ENCODE measurements around the gene KRTAP4-5. TPM values are rescaled to one million over a fixed set of nuclear protein-coding genes. Genes with fewer than 3 reads are reported as not detected.
"Not testable (repeated sequence)": the region's sequence is repeated elsewhere in the genome, so short reads cannot be mapped to it uniquely, and the experiment has no call there.

KRTAP4-5 gene
- total and polyA plus RNA-seq, 2 experiments from 2014 or later: not detected

GRCh38 chr17:41101586-41102259 is 47.9 kb downstream of the KRTAP4-5 start, which contains the start of gene KRTAP4-16:
Gene KRTAP4-16 (minus strand): TSS chr17:41102209. CDS start chr17:41102209, 0 bp downstream.
- no peak within 1 kb of the TSS for H2AFZ ChIP-seq
- H3K36me3 ChIP-seq (ENCODE audit: low read depth): no peaks in the 10 kb centered on the region
- no peaks in the 10 kb centered on the region for H3K9me3 ChIP-seq (ENCODE audit: low read depth)
- H3K4me1 ChIP-seq (ENCODE audit: insufficient read depth): peaks cover 54% of the 10 kb centered on the region
- H3F3A ChIP-seq (ENCODE audit: insufficient read depth): peaks cover 56% of the 10 kb centered on the region
- 84 to 87% methylated on average over 7 to 10 of the region's 10 CpGs for WGBS, 2 experiments (ENCODE audit: low coverage in 1 of 2, low lambda C conversion rate in 2 of 2, missing lambda C conversion rate in 2 of 2)
- DNase-seq: no peak
- TF ChIP-seq EZH2phosphoT487 (IDR thresholded peaks at IDR 0.05; ENCODE audit: insufficient read depth, low read depth) (no peak), EZH2 (IDR thresholded peaks at IDR 0.05; ENCODE audit: insufficient read depth, poor library complexity, severe bottlenecking) (no peak)
- H3K9ac ChIP-seq: no peak within 1 kb of the TSS
- no peak within 1 kb of the TSS for H3K27ac ChIP-seq
- no peak within 1 kb of the TSS for H3K4me3 ChIP-seq
- H3K79me2 ChIP-seq (ENCODE audit: insufficient read depth): no peaks in the 10 kb centered on the region
- H3K4me2 ChIP-seq (ENCODE audit: unreplicated experiment): no peak within 1 kb of the TSS
- in situ Hi-C loops (cut with MboI): no loop called here
- no peaks in the 10 kb centered on the region for H4K20me1 ChIP-seq (ENCODE audit: insufficient read depth)
- 0 out of 2 replicates have a peak, but pooled peaks cover 6% of the 10 kb centered on the region for H3K9me2 ChIP-seq (ENCODE audit: insufficient read depth)
- no peaks in the 10 kb centered on the region for H3K27me3 ChIP-seq (replicated peaks; ENCODE audit: insufficient read depth)

GRCh38 chr17:41099682-41100480 is 49.7 kb downstream of the KRTAP4-5 start:
- H3K9ac ChIP-seq; H3K9me3 ChIP-seq (ENCODE audit: low read depth); H3K27me3 ChIP-seq (replicated peaks; ENCODE audit: insufficient read depth); H4K20me1 ChIP-seq (ENCODE audit: insufficient read depth); H2AFZ ChIP-seq; H3K4me3 ChIP-seq; in situ Hi-C loops (cut with MboI); H3K9me2 ChIP-seq (ENCODE audit: insufficient read depth); H3K79me2 ChIP-seq (ENCODE audit: insufficient read depth); H3K36me3 ChIP-seq (ENCODE audit: low read depth): not testable (repeated sequence)
- 42 to 46% methylated on average over 7 of the region's 7 CpGs for WGBS, 2 experiments (ENCODE audit: low coverage in 1 of 2, low lambda C conversion rate in 2 of 2, missing lambda C conversion rate in 2 of 2)
- Histone ChIP-seq H3K4me1 (ENCODE audit: insufficient read depth) (peaks cover 40% of the 10 kb centered on the region), H3F3A (ENCODE audit: insufficient read depth) (peaks cover 45% of the 10 kb centered on the region), H3K4me2 (ENCODE audit: unreplicated experiment) (peak overlapping the region; percentile 6), H3K27ac (peak overlapping the region; percentile 65)
- peak; percentile 85 for DNase-seq

Small RNA genes lying within 50 kb of the gene (small RNA-seq; reads per million reads assigned to genes)
- gene KRTAP4-17P (ENCODE audit: low read depth, low replicate concordance): not detected

Other genes with a start within 250 kb of the KRTAP4-5 start
Only the 30 nearest of the 40 such genes appear.
- not detected in 2 replicates for gene KRTAP3-2, start 149.9 kb downstream of the KRTAP4-5 start, total RNA-seq (2014; rRNA removed; shearing (Covaris generic))
- gene KRTAP3-2, start 149.9 kb downstream of the KRTAP4-5 start, polyA plus RNA-seq (2016; fragmentation: Nextera tagmentation; extraction: Ambion mirVana): not detected in 2 replicates
- gene KRTAP3-1, start 140.7 kb downstream of the KRTAP4-5 start, total RNA-seq (2014; rRNA removed; shearing (Covaris generic)): not detected in 2 replicates
- not detected in 2 replicates for gene KRTAP3-1, start 140.7 kb downstream of the KRTAP4-5 start, polyA plus RNA-seq (2016; fragmentation: Nextera tagmentation; extraction: Ambion mirVana)
- gene KRTAP1-5, start 122.6 kb downstream of the KRTAP4-5 start, total RNA-seq (2014; rRNA removed; shearing (Covaris generic)): 49.2 and 64.1 TPM in 2 replicates
- gene KRTAP1-5, start 122.6 kb downstream of the KRTAP4-5 start, polyA plus RNA-seq (2016; fragmentation: Nextera tagmentation; extraction: Ambion mirVana): 127 and 134 TPM in 2 replicates
- not detected in 2 replicates for gene KRTAP1-4, start 119.6 kb downstream of the KRTAP4-5 start, total RNA-seq (2014; rRNA removed; shearing (Covaris generic))
- not detected in 2 replicates for gene KRTAP1-4, start 119.6 kb downstream of the KRTAP4-5 start, polyA plus RNA-seq (2016; fragmentation: Nextera tagmentation; extraction: Ambion mirVana)
- not detected in 2 replicates for gene KRTAP1-3, start 115.0 kb downstream of the KRTAP4-5 start, total RNA-seq (2014; rRNA removed; shearing (Covaris generic))
- gene KRTAP1-3, start 115.0 kb downstream of the KRTAP4-5 start, polyA plus RNA-seq (2016; fragmentation: Nextera tagmentation; extraction: Ambion mirVana): not detected in 2 replicates
- 1.6 and 4.2 TPM in 2 replicates for gene KRTAP1-1, start 108.4 kb downstream of the KRTAP4-5 start, total RNA-seq (2014; rRNA removed; shearing (Covaris generic))
- 2.6 and 3.3 TPM in 2 replicates for gene KRTAP1-1, start 108.4 kb downstream of the KRTAP4-5 start, polyA plus RNA-seq (2016; fragmentation: Nextera tagmentation; extraction: Ambion mirVana)
- not detected in 2 replicates for gene KRTAP2-1, start 102.5 kb downstream of the KRTAP4-5 start, total RNA-seq (2014; rRNA removed; shearing (Covaris generic))
- gene KRTAP2-1, start 102.5 kb downstream of the KRTAP4-5 start, polyA plus RNA-seq (2016; fragmentation: Nextera tagmentation; extraction: Ambion mirVana): not detected in 2 replicates
- gene KRTAP2-2, start 94.6 kb downstream of the KRTAP4-5 start, total RNA-seq (2014; rRNA removed; shearing (Covaris generic)): not detected in 2 replicates
- 0.51 and 0.74 TPM in 2 replicates for gene KRTAP2-2, start 94.6 kb downstream of the KRTAP4-5 start, polyA plus RNA-seq (2016; fragmentation: Nextera tagmentation; extraction: Ambion mirVana)
- 0.38 and 13.4 TPM in 2 replicates for gene KRTAP2-3, start 89.7 kb downstream of the KRTAP4-5 start, total RNA-seq (2014; rRNA removed; shearing (Covaris generic))
- gene KRTAP2-3, start 89.7 kb downstream of the KRTAP4-5 start, polyA plus RNA-seq (2016; fragmentation: Nextera tagmentation; extraction: Ambion mirVana): 54.3 and 55.2 TPM in 2 replicates
- gene KRTAP2-4, start 83.9 kb downstream of the KRTAP4-5 start, total RNA-seq (2014; rRNA removed; shearing (Covaris generic)): not detected in 2 replicates
- gene KRTAP2-4, start 83.9 kb downstream of the KRTAP4-5 start, polyA plus RNA-seq (2016; fragmentation: Nextera tagmentation; extraction: Ambion mirVana): not detected in 2 replicates
- not detected in 2 replicates for gene KRTAP4-7, start 65.7 kb downstream of the KRTAP4-5 start, total RNA-seq (2014; rRNA removed; shearing (Covaris generic))
- not detected in 2 replicates for gene KRTAP4-7, start 65.7 kb downstream of the KRTAP4-5 start, polyA plus RNA-seq (2016; fragmentation: Nextera tagmentation; extraction: Ambion mirVana)
- gene KRTAP4-8, start 51.7 kb downstream of the KRTAP4-5 start, total RNA-seq (2014; rRNA removed; shearing (Covaris generic)): not detected in 2 replicates
- 0.20 TPM in 1 of 2 replicates, not detected in the other for gene KRTAP4-8, start 51.7 kb downstream of the KRTAP4-5 start, polyA plus RNA-seq (2016; fragmentation: Nextera tagmentation; extraction: Ambion mirVana)
- gene KRTAP4-16, start 47.6 kb downstream of the KRTAP4-5 start, total RNA-seq (2014; rRNA removed; shearing (Covaris generic)): not detected in 2 replicates
- not detected in 2 replicates for gene KRTAP4-16, start 47.6 kb downstream of the KRTAP4-5 start, polyA plus RNA-seq (2016; fragmentation: Nextera tagmentation; extraction: Ambion mirVana)
- gene KRTAP4-9, start 44.4 kb downstream of the KRTAP4-5 start, total RNA-seq (2014; rRNA removed; shearing (Covaris generic)): not detected in 2 replicates
- gene KRTAP4-9, start 44.4 kb downstream of the KRTAP4-5 start, polyA plus RNA-seq (2016; fragmentation: Nextera tagmentation; extraction: Ambion mirVana): 0.49 and 0.51 TPM in 2 replicates
- not detected in 2 replicates for gene KRTAP4-11, start 31.5 kb downstream of the KRTAP4-5 start, total RNA-seq (2014; rRNA removed; shearing (Covaris generic))
- 0.29 TPM in 1 of 2 replicates, not detected in the other for gene KRTAP4-11, start 31.5 kb downstream of the KRTAP4-5 start, polyA plus RNA-seq (2016; fragmentation: Nextera tagmentation; extraction: Ambion mirVana)
- gene KRTAP4-12, start 25.6 kb downstream of the KRTAP4-5 start, total RNA-seq (2014; rRNA removed; shearing (Covaris generic)): not detected in 2 replicates
- gene KRTAP4-12, start 25.6 kb downstream of the KRTAP4-5 start, polyA plus RNA-seq (2016; fragmentation: Nextera tagmentation; extraction: Ambion mirVana): 1.7 and 1.8 TPM in 2 replicates
- gene KRTAP4-6, start 9.3 kb downstream of the KRTAP4-5 start, total RNA-seq (2014; rRNA removed; shearing (Covaris generic)): not detected in 2 replicates
- not detected in 2 replicates for gene KRTAP4-6, start 9.3 kb downstream of the KRTAP4-5 start, polyA plus RNA-seq (2016; fragmentation: Nextera tagmentation; extraction: Ambion mirVana)
- not detected in 2 replicates for gene KRTAP4-4, start 10.9 kb upstream of the KRTAP4-5 start, total RNA-seq (2014; rRNA removed; shearing (Covaris generic))
- gene KRTAP4-4, start 10.9 kb upstream of the KRTAP4-5 start, polyA plus RNA-seq (2016; fragmentation: Nextera tagmentation; extraction: Ambion mirVana): not detected in 2 replicates
- not detected in 2 replicates for gene KRTAP4-3, start 18.4 kb upstream of the KRTAP4-5 start, total RNA-seq (2014; rRNA removed; shearing (Covaris generic))
- not detected in 2 replicates for gene KRTAP4-3, start 18.4 kb upstream of the KRTAP4-5 start, polyA plus RNA-seq (2016; fragmentation: Nextera tagmentation; extraction: Ambion mirVana)
- gene KRTAP4-2, start 28.4 kb upstream of the KRTAP4-5 start, total RNA-seq (2014; rRNA removed; shearing (Covaris generic)): not detected in 2 replicates
- not detected in 2 replicates for gene KRTAP4-2, start 28.4 kb upstream of the KRTAP4-5 start, polyA plus RNA-seq (2016; fragmentation: Nextera tagmentation; extraction: Ambion mirVana)
- 0.76 TPM in 1 of 2 replicates, not detected in the other for gene KRTAP4-1, start 35.1 kb upstream of the KRTAP4-5 start, total RNA-seq (2014; rRNA removed; shearing (Covaris generic))
- gene KRTAP4-1, start 35.1 kb upstream of the KRTAP4-5 start, polyA plus RNA-seq (2016; fragmentation: Nextera tagmentation; extraction: Ambion mirVana): not detected in 2 replicates
- gene KRTAP9-1, start 40.1 kb upstream of the KRTAP4-5 start, total RNA-seq (2014; rRNA removed; shearing (Covaris generic)): not detected in 2 replicates
- gene KRTAP9-1, start 40.1 kb upstream of the KRTAP4-5 start, polyA plus RNA-seq (2016; fragmentation: Nextera tagmentation; extraction: Ambion mirVana): not detected in 2 replicates
- not detected in 2 replicates for gene KRTAP9-2, start 76.8 kb upstream of the KRTAP4-5 start, total RNA-seq (2014; rRNA removed; shearing (Covaris generic))
- not detected in 2 replicates for gene KRTAP9-2, start 76.8 kb upstream of the KRTAP4-5 start, polyA plus RNA-seq (2016; fragmentation: Nextera tagmentation; extraction: Ambion mirVana)
- not detected in 2 replicates for gene KRTAP9-3, start 82.6 kb upstream of the KRTAP4-5 start, total RNA-seq (2014; rRNA removed; shearing (Covaris generic))
- not detected in 2 replicates for gene KRTAP9-3, start 82.6 kb upstream of the KRTAP4-5 start, polyA plus RNA-seq (2016; fragmentation: Nextera tagmentation; extraction: Ambion mirVana)
- not detected in 2 replicates for gene KRTAP9-8, start 88.2 kb upstream of the KRTAP4-5 start, total RNA-seq (2014; rRNA removed; shearing (Covaris generic))
- gene KRTAP9-8, start 88.2 kb upstream of the KRTAP4-5 start, polyA plus RNA-seq (2016; fragmentation: Nextera tagmentation; extraction: Ambion mirVana): not detected in 2 replicates
- gene KRTAP9-4, start 99.9 kb upstream of the KRTAP4-5 start, total RNA-seq (2014; rRNA removed; shearing (Covaris generic)): not detected in 2 replicates
- gene KRTAP9-4, start 99.9 kb upstream of the KRTAP4-5 start, polyA plus RNA-seq (2016; fragmentation: Nextera tagmentation; extraction: Ambion mirVana): not detected in 2 replicates
- gene KRTAP9-9, start 105.6 kb upstream of the KRTAP4-5 start, total RNA-seq (2014; rRNA removed; shearing (Covaris generic)): not detected in 2 replicates
- gene KRTAP9-9, start 105.6 kb upstream of the KRTAP4-5 start, polyA plus RNA-seq (2016; fragmentation: Nextera tagmentation; extraction: Ambion mirVana): not detected in 2 replicates
- not detected in 2 replicates for gene KRTAP9-6, start 115.6 kb upstream of the KRTAP4-5 start, total RNA-seq (2014; rRNA removed; shearing (Covaris generic))
- gene KRTAP9-6, start 115.6 kb upstream of the KRTAP4-5 start, polyA plus RNA-seq (2016; fragmentation: Nextera tagmentation; extraction: Ambion mirVana): not detected in 2 replicates
- gene KRTAP9-7, start 125.9 kb upstream of the KRTAP4-5 start, total RNA-seq (2014; rRNA removed; shearing (Covaris generic)): not detected in 2 replicates
- gene KRTAP9-7, start 125.9 kb upstream of the KRTAP4-5 start, polyA plus RNA-seq (2016; fragmentation: Nextera tagmentation; extraction: Ambion mirVana): not detected in 2 replicates
- gene KRTAP29-1, start 153.0 kb upstream of the KRTAP4-5 start, total RNA-seq (2014; rRNA removed; shearing (Covaris generic)): not detected in 2 replicates
- not detected in 2 replicates for gene KRTAP29-1, start 153.0 kb upstream of the KRTAP4-5 start, polyA plus RNA-seq (2016; fragmentation: Nextera tagmentation; extraction: Ambion mirVana)

Data from GM23248 (cell line).